H1 (cell line): ENCODE results near the gene FHIT. TPM values are rescaled to one million over a fixed set of nuclear protein-coding genes. Genes with fewer than 3 reads are reported as not detected.

Source experiments
- CTCF ChIA-PET: fragments of 300-600 bp; sonication (Branson Sonifier 250); formaldehyde crosslinking; loops from one replicate; lab custom pipeline; 2021; ENCODE audit not compliant: partially characterized antibody; lab: Charles Lee
- POLR2A ChIA-PET: fragments of 300-600 bp; sonication (Branson Sonifier 250); formaldehyde crosslinking; loops from one replicate; lab custom pipeline; 2021; ENCODE audit warnings: inconsistent platforms; ENCODE audit not compliant: partially characterized antibody; lab: Charles Lee
- DNase-seq, 2 experiments: peaks; one replicate each; pipeline versions ENCODE4 v3.0.0 to v3.0.0-alpha.2; 2010 to 2022; ENCODE audit warnings: low spot score in 2 of 2, low read depth in 1 of 2, mixed read lengths in 1 of 2
- FAIRE-seq: peaks from 2 replicates; lab custom pipeline; 2011; peaks lifted over from hg19 to GRCh38; lab: Jason Lieb, UNC
- H2AFZ ChIP-seq: 2 replicates; pipeline ENCODE4 v1.8.1; 2012; ENCODE audit warnings: low read length, inconsistent platforms
- H2AK5ac ChIP-seq: 2 replicates; pipeline ENCODE4 v1.6.1; 2013; ENCODE audit warnings: low read depth, low read length
- H2BK120ac ChIP-seq: replicated peaks from 2 replicates; pipeline ENCODE3; 2013; ENCODE audit warnings: low read depth, low read length, inconsistent platforms
- H2BK12ac ChIP-seq: 2 replicates; pipeline ENCODE4 v1.6.1; 2013; ENCODE audit warnings: low read depth, low read length
- H2BK15ac ChIP-seq: 2 replicates; pipeline ENCODE4 v1.6.1; 2013; ENCODE audit warnings: low read length
- H2BK20ac ChIP-seq: 2 replicates; pipeline ENCODE4 v1.6.1; 2013; ENCODE audit warnings: low read length
- H2BK5ac ChIP-seq: 2 replicates; pipeline ENCODE4 v1.6.1; 2013; ENCODE audit warnings: low read depth, low read length
- H3K14ac ChIP-seq: 2 replicates; pipeline ENCODE4 v1.6.1; 2013; ENCODE audit warnings: inconsistent platforms; ENCODE audit not compliant: insufficient read length
- H3K18ac ChIP-seq: 2 replicates; pipeline ENCODE4 v1.6.1; 2013; ENCODE audit warnings: low read length; ENCODE audit errors: extremely low read depth
- H3K23ac ChIP-seq: 2 replicates; pipeline ENCODE4 v1.6.1; 2013; ENCODE audit warnings: inconsistent platforms; ENCODE audit not compliant: insufficient read length
- H3K23me2 ChIP-seq: 2 replicates; pipeline ENCODE4 v1.6.1; 2013; ENCODE audit warnings: low read depth, low read length
- H3K27ac ChIP-seq: 2 replicates; pipeline ENCODE4 v1.6.1; 2011; ENCODE audit warnings: low read depth, low read length, inconsistent platforms
- H3K27me3 ChIP-seq, 4 experiments: replicated peaks in 1 of 4; 1 replicate in 1 of 4; 2 replicates in 3 of 4; pipeline versions ENCODE4 v1.6.1 to v1.8.1; 2011 to 2013; ENCODE audit warnings: low read length in 3 of 4, mild to moderate bottlenecking in 3 of 4, inconsistent platforms in 2 of 4, mixed read lengths in 2 of 4, moderate library complexity in 1 of 4; ENCODE audit not compliant: control insufficient read depth in 3 of 4, insufficient read depth in 3 of 4; ENCODE audit errors: extremely low read depth in 1 of 4
- H3K36me3 ChIP-seq, 4 experiments: 2 replicates each; pipeline versions ENCODE4 v1.6.1 to v1.8.1; 2011 to 2013; ENCODE audit warnings: mild to moderate bottlenecking in 4 of 4, low read length in 3 of 4, moderate library complexity in 2 of 4, control low read depth in 1 of 4, inconsistent platforms in 1 of 4; ENCODE audit not compliant: insufficient read depth in 4 of 4, control insufficient read depth in 2 of 4
- H3K4ac ChIP-seq: replicated peaks from 2 replicates; pipeline ENCODE3; 2013; ENCODE audit warnings: low read length, low read depth, mixed read lengths, inconsistent platforms; ENCODE audit not compliant: insufficient read length
- H3K4me1 ChIP-seq, 4 experiments: replicated peaks in 1 of 4; 1 replicate in 1 of 4; 2 replicates in 3 of 4; pipeline versions ENCODE4 v1.6.1 to v1.8.1; 2011 to 2013; ENCODE audit warnings: low read length in 3 of 4, inconsistent platforms in 2 of 4, mixed read lengths in 1 of 4; ENCODE audit not compliant: insufficient read depth in 4 of 4, control insufficient read depth in 3 of 4
- H3K4me2 ChIP-seq, 2 experiments: 2 replicates each; pipeline versions ENCODE4 v1.6.1 to v1.8.1; 2011 to 2013; ENCODE audit warnings: low read depth in 2 of 2, low read length in 2 of 2, control low read depth in 1 of 2, inconsistent platforms in 1 of 2, mild to moderate bottlenecking in 1 of 2; ENCODE audit not compliant: insufficient read depth in 1 of 2
- H3K4me3 ChIP-seq, 4 experiments: fragments of 200-600, 300-600 bp in 1 of 4; sonication (generic), shearing (Covaris generic), sonication (Bioruptor Twin) in 1 of 4; 2 replicates each; pipeline versions ENCODE4 v1.5.1 to v1.8.1; 2011 to 2016; ENCODE audit warnings: low read length in 4 of 4, low read depth in 3 of 4, control low read depth in 2 of 4, inconsistent platforms in 2 of 4, mild to moderate bottlenecking in 2 of 4, mixed read lengths in 1 of 4, moderate library complexity in 1 of 4; ENCODE audit not compliant: insufficient read depth in 2 of 4; ENCODE audit errors: extremely low read depth in 1 of 4
- H3K56ac ChIP-seq: replicated peaks from 2 replicates; pipeline ENCODE3; 2013; ENCODE audit warnings: low read depth, mild to moderate bottlenecking, mixed read lengths, low read length, inconsistent platforms; ENCODE audit not compliant: insufficient read length
- H3K79me1 ChIP-seq: 2 replicates; pipeline ENCODE4 v1.6.1; 2013; ENCODE audit warnings: low read depth, low read length, control low read depth
- H3K79me2 ChIP-seq, 2 experiments: 2 replicates each; pipeline versions ENCODE4 v1.6.1 to v1.8.1; 2012 to 2013; ENCODE audit warnings: low read length in 2 of 2, mild to moderate bottlenecking in 2 of 2, inconsistent platforms in 1 of 2; ENCODE audit not compliant: insufficient read depth in 2 of 2, control insufficient read depth in 1 of 2
- H3K9ac ChIP-seq, 4 experiments: replicated peaks in 1 of 4; 1 replicate in 1 of 4; 2 replicates in 3 of 4; pipeline versions ENCODE4 v1.6.1 to v1.8.1; 2011 to 2013; ENCODE audit warnings: low read depth in 3 of 4, low read length in 3 of 4, control low read depth in 2 of 4, mild to moderate bottlenecking in 2 of 4, moderate library complexity in 2 of 4, inconsistent platforms in 1 of 4; ENCODE audit errors: extremely low read depth in 1 of 4
- H3K9me3 ChIP-seq, 2 experiments: 2 replicates each; pipeline versions ENCODE4 v1.6.1 to v1.8.1; 2012 to 2013; ENCODE audit warnings: mild to moderate bottlenecking in 2 of 2, moderate library complexity in 2 of 2, control low read depth in 1 of 2, inconsistent platforms in 1 of 2, low read depth in 1 of 2, low read length in 1 of 2, mixed read lengths in 1 of 2; ENCODE audit not compliant: insufficient read depth in 2 of 2
- H4K20me1 ChIP-seq, 2 experiments: replicated peaks in 1 of 2; 2 replicates each; pipeline versions ENCODE3 to v1.8.1; 2011 to 2013; ENCODE audit warnings: inconsistent platforms in 2 of 2, low read length in 2 of 2, mild to moderate bottlenecking in 1 of 2; ENCODE audit not compliant: insufficient read depth in 2 of 2, control insufficient read depth in 1 of 2
- H4K5ac ChIP-seq: 2 replicates; pipeline ENCODE4 v1.6.1; 2013; ENCODE audit warnings: low read length, low read depth, mixed read lengths, inconsistent platforms; ENCODE audit not compliant: insufficient read length
- H4K8ac ChIP-seq: 2 replicates; pipeline ENCODE4 v1.8.0; 2013; ENCODE audit warnings: mild to moderate bottlenecking, moderate library complexity, low read length, inconsistent platforms; ENCODE audit not compliant: insufficient read depth; ENCODE audit errors: extremely low read depth
- H4K91ac ChIP-seq: replicated peaks from 2 replicates; pipeline ENCODE3; 2013; ENCODE audit warnings: low read length, mixed read lengths, inconsistent platforms; ENCODE audit not compliant: insufficient read length
- CBX8 ChIP-seq: fragments of 300-800, 300-1000 bp; sonication (generic); IDR thresholded peaks from 2 replicates; pipeline ENCODE4 v1.7.1; 2016; ENCODE audit warnings: low read depth, low read length, borderline replicate concordance
- CREB1 ChIP-seq: IDR thresholded peaks from 2 replicates; pipeline ENCODE4 v1.6.1; 2012; ENCODE audit warnings: inconsistent platforms
- CTBP2 ChIP-seq: IDR thresholded peaks from 2 replicates; pipeline ENCODE4 v1.7.0; 2011; ENCODE audit warnings: borderline replicate concordance, mild to moderate bottlenecking, moderate library complexity, mixed read lengths, low read length; ENCODE audit not compliant: insufficient read depth, insufficient read length
- GABPA ChIP-seq: IDR thresholded peaks from 2 replicates; pipeline ENCODE4 v1.6.1; 2011; ENCODE audit warnings: mild to moderate bottlenecking, low read length, moderate library complexity, borderline replicate concordance; ENCODE audit not compliant: insufficient read depth
- GTF2F1 ChIP-seq: IDR thresholded peaks from 2 replicates; pipeline ENCODE4 v1.6.1; 2012; ENCODE audit warnings: low read depth, low read length, improper control_type of control experiment, borderline replicate concordance
- HDAC6 ChIP-seq: IDR thresholded peaks from one replicate; pipeline ENCODE4 v1.7.1; 2012; ENCODE audit warnings: low read depth, mild to moderate bottlenecking, inconsistent platforms, low read length, moderate library complexity
- RNF2 ChIP-seq: fragments of 200-900, 300-1000 bp; sonication (generic); IDR thresholded peaks from 2 replicates; pipeline ENCODE4 v1.7.1; 2016; ENCODE audit warnings: borderline replicate concordance, low read depth, mild to moderate bottlenecking, antibody characterized with exemption, low read length; ENCODE audit not compliant: poor library complexity, severe bottlenecking; ENCODE audit errors: missing control alignments
- RXRA ChIP-seq: IDR thresholded peaks from 2 replicates; pipeline ENCODE4 v1.6.1; 2011; ENCODE audit warnings: low read depth, mild to moderate bottlenecking, low read length, moderate library complexity; ENCODE audit not compliant: insufficient read depth
- SIRT6 ChIP-seq: IDR thresholded peaks from one replicate; pipeline ENCODE4 v1.7.1; 2012; ENCODE audit warnings: low read length, inconsistent platforms
- TCF12 ChIP-seq: IDR thresholded peaks from 2 replicates; pipeline ENCODE4 v1.6.1; 2011; ENCODE audit warnings: low read depth, mild to moderate bottlenecking, low read length
- WGBS, 2 experiments: shearing (Covaris generic) in 1 of 2; methylation state at CpG; one replicate each; pipeline versions ENCODE4 v1.1.6 to v1.1.7; 2013 to 2015; ENCODE audit warnings: low lambda C conversion rate in 2 of 2, mixed read lengths in 2 of 2, inconsistent platforms in 1 of 2, low coverage in 1 of 2, missing lambda C conversion rate in 1 of 2; ENCODE audit not compliant: insufficient replicate concordance in 2 of 2, insufficient coverage in 1 of 2, insufficient read length in 1 of 2; ENCODE audit errors: extremely low coverage in 1 of 2, missing lambda C conversion rate in 1 of 2; 5-methylcytosine and 5-hydroxymethylcytosine counted together
- polyA plus RNA-seq, 7 experiments: library from polyadenylated mRNA; depleted of rRNA in 3 of 7; stranded (reverse) in 5 of 7; unstranded in 2 of 7; fragments of >200 nt in 5 of 7; fragments of 200-250 nt in 2 of 7; gene quantifications; 1 replicate in 5 of 7; 2 replicates in 1 of 7; 4 replicates in 1 of 7; pipeline versions ENCODE4 v1.2.1 to v1.2.3, GENCODE V29; 2011 to 2013; ENCODE audit warnings: missing spikeins in 2 of 7, mixed read lengths in 2 of 7
- total RNA-seq: library from RNA; stranded (reverse); fragmentation: NEBNext Ultra II Directional; extraction: Animal tissue kit (Norgen Biotek cat#: 25700); gene quantifications from 2 replicates; pipeline ENCODE4 v1.2.1, GENCODE V29; 2021

FHIT gene
- total and polyA plus RNA-seq, 2 of the 8 experiments (the other 6 are each of a cell fraction or from before 2014, with no cell fraction given), result 1.2 to 3.2 TPM

- H3K4ac ChIP-seq, result no peak overlapping the region
- no peak for FAIRE-seq
- H2BK12ac ChIP-seq, result no peak overlapping the region
- WGBS, 2 experiments, result 98% methylated on average over 2 of the region's 2 CpGs; no CpG with 5 or more reads in 1 of the 2 experiments
- H3K27me3 ChIP-seq, result no peaks in the 10 kb centered on the region
- no peak overlapping the region for H2BK5ac ChIP-seq
- no peak overlapping the region for H3K18ac ChIP-seq
- no peaks in the 10 kb centered on the region for H3K4me1 ChIP-seq
- H3K56ac ChIP-seq, result no peak overlapping the region
- no peak overlapping the region for H2AFZ ChIP-seq
- H4K20me1 ChIP-seq, result no peaks in the 10 kb centered on the region
- no peak overlapping the region for H2BK15ac ChIP-seq
- H3K79me1 ChIP-seq, result no peaks in the 10 kb centered on the region
- CTCF ChIA-PET, result no interaction called here
- H3K4me2 ChIP-seq, result no peak overlapping the region
- H3K9me3 ChIP-seq, result no peaks in the 10 kb centered on the region
- no peak overlapping the region for H3K9ac ChIP-seq
- H4K91ac ChIP-seq, result no peak overlapping the region
- no peak overlapping the region for H2BK20ac ChIP-seq
- no peak overlapping the region for H2BK120ac ChIP-seq
- no peak overlapping the region for H3K23ac ChIP-seq
- H3K79me2 ChIP-seq, result no peaks in the 10 kb centered on the region
- DNase-seq, result no peak
- no peak overlapping the region for H3K4me3 ChIP-seq
- no peak for TF ChIP-seq RXRA
- no peak for TF ChIP-seq CTBP2
- no peak for TF ChIP-seq CBX8
- no peak for TF ChIP-seq TCF12
- no peak for TF ChIP-seq HDAC6
- no peak for TF ChIP-seq CREB1
- TF ChIP-seq GABPA, result no peak
- no peak for TF ChIP-seq RNF2
- TF ChIP-seq SIRT6, result no peak
- no peak for TF ChIP-seq GTF2F1
- TF ChIP-seq, all 59 proteins: peak for 0
- Histone ChIP-seq H3K36me3 (no peaks in the 10 kb centered on the region), H3K23me2 (no peaks in the 10 kb centered on the region), H2AK5ac (no peak overlapping the region), H3K14ac (no peak overlapping the region), H4K8ac (no peak overlapping the region), H4K5ac (no peak overlapping the region), H3K27ac (no peak overlapping the region)
- POLR2A ChIA-PET, result no interaction called here
Measured at GRCh38 chr3:60229502-60229901, 1021.8 kb downstream of the FHIT start.
